HepG2 (cell line): ENCODE data around the gene CPLX3. TPM values are rescaled to one million over a fixed set of nuclear protein-coding genes. Genes with fewer than 3 reads are reported as not detected.

Source experiments
- AGO2 ChIP-seq: fragments of 200-400 bp; formaldehyde crosslinking; optimal IDR thresholded peaks from 2 replicates; pipeline ENCODE3; 2017; ENCODE audit warnings: mild to moderate bottlenecking, low read depth, low read length, moderate library complexity
- CREM ChIP-seq, 2 experiments: sonication (generic) in 1 of 2; formaldehyde crosslinking in 1 of 2; IDR thresholded peaks; 2 replicates each; pipeline versions ENCODE4 v1.4.0 to v1.6.1; 2016 to 2020; ENCODE audit warnings: antibody characterized with exemption in 1 of 2, mild to moderate bottlenecking in 1 of 2, missing genetic modification reagents in 1 of 2
- HOXA3 ChIP-seq: sonication (generic); formaldehyde crosslinking; IDR thresholded peaks from 2 replicates; pipeline ENCODE4 v1.5.0; 2020; ENCODE audit warnings: missing genetic modification reagents
- ISL2 ChIP-seq: sonication (generic); formaldehyde crosslinking; IDR thresholded peaks from 2 replicates; pipeline ENCODE4 v1.5.0; 2020; ENCODE audit warnings: missing genetic modification reagents
- ZKSCAN8 ChIP-seq: IDR thresholded peaks from 2 replicates; pipeline ENCODE4 v1.6.1; 2016; ENCODE audit warnings: borderline replicate concordance, missing genetic modification reagents, missing compliant biosample characterization
- ZNF317 ChIP-seq: sonication (generic); formaldehyde crosslinking; IDR thresholded peaks from 2 replicates; pipeline ENCODE4 v1.5.0; 2020; ENCODE audit warnings: mild to moderate bottlenecking, missing genetic modification reagents
- polyA plus RNA-seq, 8 experiments: library from polyadenylated mRNA; depleted of rRNA in 3 of 8; stranded (reverse) in 7 of 8; unstranded in 1 of 8; fragments of >200 nt; fragmentation: Illumina TruSeq in 4 of 8; extraction: Trizol in 4 of 8; gene quantifications; 2 replicates each; pipeline versions ENCODE4 v1.2.1 to v1.2.3, GENCODE V29; 2011 to 2016; ENCODE audit warnings: low read depth in 4 of 8, missing spikeins in 1 of 8, mixed read lengths in 1 of 8; ENCODE audit not compliant: insufficient read depth in 1 of 8
- total RNA-seq, 5 experiments: library from RNA; depleted of rRNA; stranded (reverse); fragments of >200 nt; fragmentation: Illumina TruSeq; extraction: Trizol; gene quantifications; 2 replicates each; pipeline ENCODE4 v1.2.3, GENCODE V29; 2016; ENCODE audit warnings: low read depth in 1 of 5
- TF ChIP-seq, protein P1 (sequence below): sonication (generic); formaldehyde crosslinking; IDR thresholded peaks from 2 replicates; pipeline ENCODE4 v1.4.0; 2020; ENCODE audit warnings: missing genetic modification reagents
- TF ChIP-seq, protein P2 (sequence below): sonication (generic); formaldehyde crosslinking; IDR thresholded peaks from 2 replicates; pipeline ENCODE4 v1.4.0; 2020; ENCODE audit warnings: missing genetic modification reagents
- TF ChIP-seq, protein P3 (sequence below): sonication (generic); formaldehyde crosslinking; IDR thresholded peaks from 2 replicates; pipeline ENCODE4 v1.9.0; 2021; ENCODE audit warnings: missing genetic modification reagents, mild to moderate bottlenecking, borderline replicate concordance
- TF ChIP-seq, protein P4 (sequence below): sonication (generic); formaldehyde crosslinking; IDR thresholded peaks from 2 replicates; pipeline ENCODE4 v1.4.0; 2020; ENCODE audit warnings: mild to moderate bottlenecking, missing genetic modification reagents
- TF ChIP-seq, protein P5 (sequence below): sonication (generic); formaldehyde crosslinking; IDR thresholded peaks from 2 replicates; pipeline ENCODE4 v1.4.0; 2020; ENCODE audit warnings: missing genetic modification reagents, mild to moderate bottlenecking, borderline replicate concordance
- TF ChIP-seq, protein P6 (sequence below): sonication (generic); formaldehyde crosslinking; IDR thresholded peaks from 2 replicates; pipeline ENCODE4 v1.5.0; 2020; ENCODE audit warnings: mild to moderate bottlenecking, missing genetic modification reagents, borderline replicate concordance
- TF ChIP-seq, protein P7 (sequence below): sonication (generic); formaldehyde crosslinking; IDR thresholded peaks from 2 replicates; pipeline ENCODE4 v1.4.0; 2020; ENCODE audit warnings: missing genetic modification reagents, low read depth, mild to moderate bottlenecking, borderline replicate concordance
- TF ChIP-seq, protein P8 (sequence below): IDR thresholded peaks from 2 replicates; pipeline ENCODE4 v1.6.1; 2016; ENCODE audit warnings: missing genetic modification reagents, missing compliant biosample characterization

The CPLX3 gene
- total and polyA plus RNA-seq, 2 of the 13 experiments (the other 11 are each of a cell fraction or from before 2014, with no cell fraction given) = not detected

DNA sequence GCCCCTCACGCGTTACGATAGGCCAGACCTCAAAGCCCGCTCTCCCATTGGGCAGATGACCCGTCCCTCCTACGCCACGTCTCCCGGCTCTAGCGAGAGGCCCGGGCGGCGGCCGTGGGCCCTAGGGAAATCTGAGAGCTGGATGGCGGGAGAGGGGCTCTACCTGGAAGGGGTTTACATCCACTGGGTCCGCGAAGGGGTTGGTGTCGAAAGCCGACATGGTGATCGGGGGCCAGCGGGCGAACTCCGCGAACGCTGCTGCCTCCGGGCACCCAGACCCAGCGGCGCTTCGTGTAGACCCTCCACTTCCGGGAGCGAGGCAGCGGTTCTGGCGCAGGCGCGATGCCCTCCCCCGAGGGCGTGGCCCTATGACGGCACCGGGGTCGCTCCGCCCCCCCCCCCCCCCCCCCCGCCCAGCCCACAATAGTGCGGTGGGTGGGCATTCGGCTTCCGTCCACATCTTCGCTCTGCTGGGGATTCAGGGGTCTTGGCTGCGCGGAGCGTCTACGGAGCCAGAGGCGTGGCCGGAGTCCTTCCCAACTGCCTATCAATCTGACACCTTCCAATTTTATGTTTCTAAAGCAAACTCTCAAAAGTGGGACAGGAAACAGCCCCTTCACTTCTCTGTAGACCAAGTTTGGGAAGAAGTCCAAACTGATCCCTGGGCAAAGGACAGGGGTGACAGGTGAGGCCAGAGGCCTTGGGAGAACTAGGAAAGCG, 46.8 kb downstream of the CPLX3 start, which contains the start of gene SCAMP2 (continued):
- TF ChIP-seq, protein P1, sequence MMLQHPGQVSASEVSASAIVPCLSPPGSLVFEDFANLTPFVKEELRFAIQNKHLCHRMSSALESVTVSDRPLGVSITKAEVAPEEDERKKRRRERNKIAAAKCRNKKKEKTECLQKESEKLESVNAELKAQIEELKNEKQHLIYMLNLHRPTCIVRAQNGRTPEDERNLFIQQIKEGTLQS (CRISPR knock-in tag) = no peak
- TF ChIP-seq, protein P2, sequence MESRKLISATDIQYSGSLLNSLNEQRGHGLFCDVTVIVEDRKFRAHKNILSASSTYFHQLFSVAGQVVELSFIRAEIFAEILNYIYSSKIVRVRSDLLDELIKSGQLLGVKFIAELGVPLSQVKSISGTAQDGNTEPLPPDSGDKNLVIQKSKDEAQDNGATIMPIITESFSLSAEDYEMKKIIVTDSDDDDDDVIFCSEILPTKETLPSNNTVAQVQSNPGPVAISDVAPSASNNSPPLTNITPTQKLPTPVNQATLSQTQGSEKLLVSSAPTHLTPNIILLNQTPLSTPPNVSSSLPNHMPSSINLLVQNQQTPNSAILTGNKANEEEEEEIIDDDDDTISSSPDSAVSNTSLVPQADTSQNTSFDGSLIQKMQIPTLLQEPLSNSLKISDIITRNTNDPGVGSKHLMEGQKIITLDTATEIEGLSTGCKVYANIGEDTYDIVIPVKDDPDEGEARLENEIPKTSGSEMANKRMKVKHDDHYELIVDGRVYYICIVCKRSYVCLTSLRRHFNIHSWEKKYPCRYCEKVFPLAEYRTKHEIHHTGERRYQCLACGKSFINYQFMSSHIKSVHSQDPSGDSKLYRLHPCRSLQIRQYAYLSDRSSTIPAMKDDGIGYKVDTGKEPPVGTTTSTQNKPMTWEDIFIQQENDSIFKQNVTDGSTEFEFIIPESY (CRISPR knock-in tag) = no peak
- peak; percentile 53 for TF ChIP-seq HOXA3
- TF ChIP-seq, protein P3, sequence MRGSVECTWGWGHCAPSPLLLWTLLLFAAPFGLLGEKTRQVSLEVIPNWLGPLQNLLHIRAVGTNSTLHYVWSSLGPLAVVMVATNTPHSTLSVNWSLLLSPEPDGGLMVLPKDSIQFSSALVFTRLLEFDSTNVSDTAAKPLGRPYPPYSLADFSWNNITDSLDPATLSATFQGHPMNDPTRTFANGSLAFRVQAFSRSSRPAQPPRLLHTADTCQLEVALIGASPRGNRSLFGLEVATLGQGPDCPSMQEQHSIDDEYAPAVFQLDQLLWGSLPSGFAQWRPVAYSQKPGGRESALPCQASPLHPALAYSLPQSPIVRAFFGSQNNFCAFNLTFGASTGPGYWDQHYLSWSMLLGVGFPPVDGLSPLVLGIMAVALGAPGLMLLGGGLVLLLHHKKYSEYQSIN (CRISPR knock-in tag) = no peak
- peak; percentile 77 for TF ChIP-seq AGO2
- TF ChIP-seq, protein P4, sequence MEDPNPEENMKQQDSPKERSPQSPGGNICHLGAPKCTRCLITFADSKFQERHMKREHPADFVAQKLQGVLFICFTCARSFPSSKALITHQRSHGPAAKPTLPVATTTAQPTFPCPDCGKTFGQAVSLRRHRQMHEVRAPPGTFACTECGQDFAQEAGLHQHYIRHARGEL (CRISPR knock-in tag) = no peak
- TF ChIP-seq ISL2 (CRISPR knock-in tag) = 0 out of 2 replicates have a peak, but pooled peaks have one; percentile 61
- TF ChIP-seq, protein P5, sequence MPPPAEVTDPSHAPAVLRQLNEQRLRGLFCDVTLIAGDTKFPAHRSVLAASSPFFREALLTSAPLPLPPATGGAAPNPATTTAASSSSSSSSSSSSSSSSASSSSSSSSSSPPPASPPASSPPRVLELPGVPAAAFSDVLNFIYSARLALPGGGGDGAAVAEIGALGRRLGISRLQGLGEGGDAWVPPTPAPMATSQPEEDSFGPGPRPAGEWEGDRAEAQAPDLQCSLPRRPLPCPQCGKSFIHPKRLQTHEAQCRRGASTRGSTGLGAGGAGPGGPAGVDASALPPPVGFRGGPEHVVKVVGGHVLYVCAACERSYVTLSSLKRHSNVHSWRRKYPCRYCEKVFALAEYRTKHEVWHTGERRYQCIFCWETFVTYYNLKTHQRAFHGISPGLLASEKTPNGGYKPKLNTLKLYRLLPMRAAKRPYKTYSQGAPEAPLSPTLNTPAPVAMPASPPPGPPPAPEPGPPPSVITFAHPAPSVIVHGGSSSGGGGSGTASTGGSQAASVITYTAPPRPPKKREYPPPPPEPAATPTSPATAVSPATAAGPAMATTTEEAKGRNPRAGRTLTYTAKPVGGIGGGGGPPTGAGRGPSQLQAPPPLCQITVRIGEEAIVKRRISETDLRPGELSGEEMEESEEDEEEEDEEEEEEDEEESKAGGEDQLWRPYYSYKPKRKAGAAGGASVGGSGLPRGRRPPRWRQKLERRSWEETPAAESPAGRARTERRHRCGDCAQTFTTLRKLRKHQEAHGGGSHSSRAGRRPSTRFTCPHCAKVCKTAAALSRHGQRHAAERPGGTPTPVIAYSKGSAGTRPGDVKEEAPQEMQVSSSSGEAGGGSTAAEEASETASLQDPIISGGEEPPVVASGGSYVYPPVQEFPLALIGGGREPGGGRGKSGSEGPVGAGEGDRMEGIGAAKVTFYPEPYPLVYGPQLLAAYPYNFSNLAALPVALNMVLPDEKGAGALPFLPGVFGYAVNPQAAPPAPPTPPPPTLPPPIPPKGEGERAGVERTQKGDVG = no peak
- TF ChIP-seq, protein P6, sequence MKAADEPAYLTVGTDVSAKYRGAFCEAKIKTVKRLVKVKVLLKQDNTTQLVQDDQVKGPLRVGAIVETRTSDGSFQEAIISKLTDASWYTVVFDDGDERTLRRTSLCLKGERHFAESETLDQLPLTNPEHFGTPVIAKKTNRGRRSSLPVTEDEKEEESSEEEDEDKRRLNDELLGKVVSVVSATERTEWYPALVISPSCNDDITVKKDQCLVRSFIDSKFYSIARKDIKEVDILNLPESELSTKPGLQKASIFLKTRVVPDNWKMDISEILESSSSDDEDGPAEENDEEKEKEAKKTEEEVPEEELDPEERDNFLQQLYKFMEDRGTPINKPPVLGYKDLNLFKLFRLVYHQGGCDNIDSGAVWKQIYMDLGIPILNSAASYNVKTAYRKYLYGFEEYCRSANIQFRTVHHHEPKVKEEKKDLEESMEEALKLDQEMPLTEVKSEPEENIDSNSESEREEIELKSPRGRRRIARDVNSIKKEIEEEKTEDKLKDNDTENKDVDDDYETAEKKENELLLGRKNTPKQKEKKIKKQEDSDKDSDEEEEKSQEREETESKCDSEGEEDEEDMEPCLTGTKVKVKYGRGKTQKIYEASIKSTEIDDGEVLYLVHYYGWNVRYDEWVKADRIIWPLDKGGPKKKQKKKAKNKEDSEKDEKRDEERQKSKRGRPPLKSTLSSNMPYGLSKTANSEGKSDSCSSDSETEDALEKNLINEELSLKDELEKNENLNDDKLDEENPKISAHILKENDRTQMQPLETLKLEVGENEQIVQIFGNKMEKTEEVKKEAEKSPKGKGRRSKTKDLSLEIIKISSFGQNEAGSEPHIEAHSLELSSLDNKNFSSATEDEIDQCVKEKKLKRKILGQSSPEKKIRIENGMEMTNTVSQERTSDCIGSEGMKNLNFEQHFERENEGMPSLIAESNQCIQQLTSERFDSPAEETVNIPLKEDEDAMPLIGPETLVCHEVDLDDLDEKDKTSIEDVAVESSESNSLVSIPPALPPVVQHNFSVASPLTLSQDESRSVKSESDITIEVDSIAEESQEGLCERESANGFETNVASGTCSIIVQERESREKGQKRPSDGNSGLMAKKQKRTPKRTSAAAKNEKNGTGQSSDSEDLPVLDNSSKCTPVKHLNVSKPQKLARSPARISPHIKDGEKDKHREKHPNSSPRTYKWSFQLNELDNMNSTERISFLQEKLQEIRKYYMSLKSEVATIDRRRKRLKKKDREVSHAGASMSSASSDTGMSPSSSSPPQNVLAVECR (CRISPR knock-in tag) = peak; percentile 86
- no peak for TF ChIP-seq ZNF317
- TF ChIP-seq CREM (IDR thresholded peaks at IDR 0.05) = peak; percentile 83
- TF ChIP-seq CREM (CRISPR knock-in tag; IDR thresholded peaks at IDR 0.05) = no peak
- TF ChIP-seq, protein P7, sequence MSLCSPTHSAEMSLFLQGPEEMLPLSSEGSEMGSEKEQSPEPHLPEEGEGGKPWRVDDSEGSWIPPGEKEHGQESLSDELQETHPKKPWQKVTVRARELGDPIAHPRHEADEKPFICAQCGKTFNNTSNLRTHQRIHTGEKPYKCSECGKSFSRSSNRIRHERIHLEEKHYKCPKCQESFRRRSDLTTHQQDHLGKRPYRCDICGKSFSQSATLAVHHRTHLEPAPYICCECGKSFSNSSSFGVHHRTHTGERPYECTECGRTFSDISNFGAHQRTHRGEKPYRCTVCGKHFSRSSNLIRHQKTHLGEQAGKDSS (CRISPR knock-in tag) = no peak
- TF ChIP-seq ZKSCAN8 (CRISPR knock-in tag) = peak; percentile 58; the same call in 1 of the 2 replicates
- TF ChIP-seq, protein P8, sequence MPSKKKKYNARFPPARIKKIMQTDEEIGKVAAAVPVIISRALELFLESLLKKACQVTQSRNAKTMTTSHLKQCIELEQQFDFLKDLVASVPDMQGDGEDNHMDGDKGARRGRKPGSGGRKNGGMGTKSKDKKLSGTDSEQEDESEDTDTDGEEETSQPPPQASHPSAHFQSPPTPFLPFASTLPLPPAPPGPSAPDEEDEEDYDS (CRISPR knock-in tag) = peak; percentile 27; the same call in 1 of the 2 replicates
